ENCODE measurements around the gene DIPK1C.

Gene DIPK1C

GRCh38 chr18:74388227-74388626, 68.9 kb downstream of the DIPK1C start:
- DNase-seq (ENCODE audit: low read depth) = no peak

GRCh38 chr18:74387383-74387782, 69.7 kb downstream of the DIPK1C start:
- DNase-seq (ENCODE audit: low read depth) = no peak
